GM12878 (cell line): ENCODE data around the gene CSNK2A1. TPM values are rescaled to one million over a fixed set of nuclear protein-coding genes. Genes with fewer than 3 reads are reported as not detected.

Experiments used
- ATAC-seq: fragments of 200-7000 bp; cut with Tn5 transposase; 3 replicates; pipeline ENCODE4 v1.9.1; 2020; ENCODE audit warnings: mild to moderate bottlenecking, moderate library complexity
- BruUV-seq: library from RNA; stranded (reverse); fragments of 400-500 nt; replicated peaks from 2 replicates; lab custom pipeline; 2021; lab: Mats Ljungman, UMichigan
- CTCF ChIA-PET: fragments of 300-600 bp; sonication (Branson Sonifier 250); formaldehyde crosslinking; extraction: SDS; loops from one replicate; lab custom pipeline; 2021; ENCODE audit warnings: inconsistent platforms; lab: Yijun Ruan, JAX
- POLR2A ChIA-PET: fragments of 350-600 bp; formaldehyde crosslinking; extraction: SDS; loops from one replicate; lab custom pipeline; 2021; ENCODE audit warnings: inconsistent platforms; lab: Charles Lee
- RAD21 ChIA-PET: fragments of 300-600 bp; sonication (Branson Sonifier 250); formaldehyde crosslinking; loops from one replicate; lab custom pipeline; 2023; ENCODE audit warnings: antibody characterized with exemption; ENCODE audit not compliant: unreplicated experiment; lab: Charles Lee
- SMC1A ChIA-PET: fragments of 300-600 bp; sonication (Branson Sonifier 250); formaldehyde crosslinking; loops from one replicate; lab custom pipeline; 2023; ENCODE audit not compliant: unreplicated experiment, uncharacterized antibody; lab: Charles Lee
- DNase-seq: peaks from one replicate; pipeline ENCODE4 v3.0.0-alpha.2; 2011; ENCODE audit warnings: low read depth, low spot score
- FAIRE-seq: peaks from 3 replicates; lab custom pipeline; 2011; peaks lifted over from hg19 to GRCh38; lab: Jason Lieb, UNC
- H2AFZ ChIP-seq: 2 replicates; pipeline ENCODE4 v1.6.0; 2011; ENCODE audit warnings: low read depth, low read length, control low read depth; ENCODE audit not compliant: control insufficient read depth
- H3K27ac ChIP-seq: 2 replicates; pipeline ENCODE4 v1.5.1; 2011; ENCODE audit warnings: control low read depth; ENCODE audit not compliant: control insufficient read depth, insufficient read depth
- H3K27me3 ChIP-seq, 2 experiments: replicated peaks in 1 of 2; 2 replicates each; pipeline versions ENCODE4 v1.6.0 to v1.6.1; 2011; ENCODE audit warnings: low read length in 1 of 2; ENCODE audit not compliant: control insufficient read depth in 2 of 2, insufficient read depth in 2 of 2
- H3K36me3 ChIP-seq, 2 experiments: 2 replicates each; pipeline ENCODE4 v1.5.1; 2011; ENCODE audit warnings: low read length in 1 of 2; ENCODE audit not compliant: control insufficient read depth in 2 of 2, insufficient read depth in 2 of 2
- H3K4me1 ChIP-seq: 2 replicates; pipeline ENCODE4 v1.6.1; 2011; ENCODE audit warnings: mild to moderate bottlenecking, low read length, moderate library complexity, mixed read lengths; ENCODE audit not compliant: control insufficient read depth, insufficient read depth
- H3K4me2 ChIP-seq: 2 replicates; pipeline ENCODE4 v1.6.0; 2011; ENCODE audit warnings: control low read depth; ENCODE audit not compliant: control insufficient read depth, insufficient read depth
- H3K4me3 ChIP-seq: fragments of 200-600 bp; sonication (generic); 2 replicates; pipeline ENCODE4 v1.5.1; 2016
- H3K79me2 ChIP-seq: 2 replicates; pipeline ENCODE4 v1.6.0; 2011; ENCODE audit warnings: low read length; ENCODE audit not compliant: control insufficient read depth, insufficient read depth
- H3K9ac ChIP-seq: 2 replicates; pipeline ENCODE4 v1.8.0; 2011; ENCODE audit warnings: low read length, control low read depth, mixed read lengths; ENCODE audit not compliant: control insufficient read depth, insufficient read depth
- H3K9me3 ChIP-seq: replicated peaks from 3 replicates; pipeline ENCODE4 v1.5.1; 2011; ENCODE audit warnings: mild to moderate bottlenecking, low read length; ENCODE audit not compliant: control insufficient read depth, insufficient read depth
- H4K20me1 ChIP-seq: 2 replicates; pipeline ENCODE4 v1.6.0; 2011; ENCODE audit not compliant: control insufficient read depth, insufficient read depth
- ELK1 ChIP-seq: IDR thresholded peaks from 2 replicates; pipeline ENCODE4 v1.6.1; 2012; ENCODE audit warnings: low read depth, low read length, improper control_type of control experiment
- SMAD1 ChIP-seq: fragments of 450-650 bp; IDR thresholded peaks from 2 replicates; pipeline ENCODE4 v1.6.1; 2018; ENCODE audit warnings: mild to moderate bottlenecking, low read depth; ENCODE audit not compliant: partially characterized antibody
- STAT3 ChIP-seq: IDR thresholded peaks from 2 replicates; pipeline ENCODE4 v1.6.1; 2011; ENCODE audit warnings: low read depth, low read length, improper control_type of control experiment
- TCF3 ChIP-seq: IDR thresholded peaks from 2 replicates; pipeline ENCODE4 v1.6.1; 2012; ENCODE audit warnings: low read depth, mild to moderate bottlenecking, low read length, borderline replicate concordance; ENCODE audit not compliant: insufficient read depth
- WGBS: methylation state at CpG from one replicate; pipeline ENCODE4 v1.1.6; 2016; ENCODE audit warnings: low lambda C conversion rate; ENCODE audit not compliant: insufficient replicate concordance, insufficient coverage; ENCODE audit errors: missing lambda C conversion rate; 5-methylcytosine and 5-hydroxymethylcytosine counted together
- in situ Hi-C: fragments of 300-500 bp; cut with MboI; formaldehyde crosslinking; loops from 9 replicates; pipeline ENCODE4 v1.14.3; 2018; ENCODE audit warnings: mixed read lengths
- intact Hi-C: fragments of 100-400 bp; cut with micrococcal nuclease; formaldehyde crosslinking; loops from one replicate; pipeline ENCODE4 v1.14.2; 2022; ENCODE audit not compliant: unreplicated experiment
- polyA plus RNA-seq, 11 experiments: library from polyadenylated mRNA; depleted of rRNA in 4 of 11; unstranded in 6 of 11; stranded (reverse) in 5 of 11; fragments of >200 nt; fragmentation: Nextera tagmentation in 4 of 11; fragmentation: Illumina TruSeq in 1 of 11; extraction: Ambion mirVana in 4 of 11; extraction: Trizol in 1 of 11; gene quantifications; 1 replicate in 1 of 11; 2 replicates in 10 of 11; pipeline versions ENCODE4 v1.2.1 to v1.2.3, GENCODE V29; 2011 to 2016; ENCODE audit warnings: inconsistent platforms in 2 of 11, missing spikeins in 2 of 11, low read depth in 1 of 11
- total RNA-seq, 4 experiments: library from RNA; depleted of rRNA in 3 of 4; stranded (reverse); fragments of >200 nt in 3 of 4; fragmentation: Illumina TruSeq in 1 of 4; extraction: Trizol in 1 of 4; gene quantifications; 2 replicates each; pipeline versions ENCODE4 v1.2.1 to v1.2.3, GENCODE V29; 2013 to 2021

Gene CSNK2A1
- total and polyA plus RNA-seq, 10 of the 15 experiments (the other 5 are each of a cell fraction or from before 2014, with no cell fraction given): 47.6 to 199 (median 95.0) TPM

- TF ChIP-seq ELK1 (no peak), SMAD1 (no peak)
Observed at GRCh38 chr20:549722-550496, 6.3 kb upstream of the CSNK2A1 start (continued).

- H3K4me2 ChIP-seq: no peak overlapping the region
- BruUV-seq: no TSS peak
- intact Hi-C loops: no loop called here
- ATAC-seq (no peak), DNase-seq (no peak), FAIRE-seq (no peak)
- H3K9me3 ChIP-seq: no peaks in the 10 kb centered on the region
- no peaks in the 10 kb centered on the region for H3K36me3 ChIP-seq
- in situ Hi-C loops: no loop called here
- H3K9ac ChIP-seq: no peak overlapping the region
- ChIA-PET SMC1A (no interaction called here), CTCF (interaction anchor here (1.3 to 1.5 kb wide), 2 partner anchors 13 to 97 kb away, joined by 4 read pairs; no protein-coding TSS in a partner anchor), RAD21 (interaction anchor here (1.2 kb wide), 1 partner anchor 9 kb away, joined by 4 read pairs; no protein-coding TSS in a partner anchor), POLR2A (interaction anchor here (0.6 kb wide), 1 partner anchor 218 kb away, joined by 5 read pairs; no protein-coding TSS in a partner anchor)
- no peaks in the 10 kb centered on the region for H4K20me1 ChIP-seq
- no peaks in the 10 kb centered on the region for H3K79me2 ChIP-seq
- no peak overlapping the region for H3K4me3 ChIP-seq
- peaks cover 0 to 2% of the 10 kb centered on the region in 2 experiments; a peak in 1 of 4 replicates for H3K27me3 ChIP-seq
- H3K27ac ChIP-seq: no peak overlapping the region
- H3K4me1 ChIP-seq: no peaks in the 10 kb centered on the region
- 0% methylated on average over 1 of the region's 1 CpG for WGBS
- no peak overlapping the region for H2AFZ ChIP-seq
- TF ChIP-seq TCF3: no peak
- TF ChIP-seq STAT3: no peak
Observed at GRCh38 chr20:548906-549305, 5.3 kb upstream of the CSNK2A1 start.
